SJSA1 (cell line): ENCODE data around the gene LRRC43. TPM values are rescaled to one million over a fixed set of nuclear protein-coding genes. Genes with fewer than 3 reads are reported as not detected.

Source experiments
- DNase-seq, 2 experiments: peaks; one replicate each; pipeline ENCODE4 v3.0.0-alpha.2; 2015 to 2020; ENCODE audit warnings: low spot score in 2 of 2, low read depth in 1 of 2
- H3K27ac ChIP-seq: fragments of 250-450 bp; sonication (Bioruptor Pico); 2 replicates; pipeline ENCODE4 v1.5.1; 2020; ENCODE audit warnings: mild to moderate bottlenecking, moderate library complexity
- H3K27me3 ChIP-seq: fragments of 250-450 bp; sonication (Bioruptor Pico); replicated peaks from 2 replicates; pipeline ENCODE4 v1.5.1; 2020; ENCODE audit warnings: mild to moderate bottlenecking, moderate library complexity
- H3K36me3 ChIP-seq: fragments of 250-450 bp; sonication (Bioruptor Pico); 2 replicates; pipeline ENCODE4 v1.5.1; 2020; ENCODE audit warnings: mild to moderate bottlenecking
- H3K4me1 ChIP-seq: fragments of 250-450 bp; sonication (Bioruptor Pico); replicated peaks from 2 replicates; pipeline ENCODE4 v1.6.1; 2021; ENCODE audit warnings: mild to moderate bottlenecking
- H3K4me3 ChIP-seq: fragments of 250-450 bp; sonication (Bioruptor Pico); 2 replicates; pipeline ENCODE4 v1.5.1; 2020; ENCODE audit warnings: mild to moderate bottlenecking
- H3K9me3 ChIP-seq: fragments of 250-450 bp; sonication (Bioruptor Pico); replicated peaks from 2 replicates; pipeline ENCODE4 v1.5.1; 2020; ENCODE audit warnings: mild to moderate bottlenecking
- total RNA-seq: library from RNA; depleted of rRNA; stranded (reverse); fragments of >200 nt; shearing (Covaris generic); gene quantifications from 2 replicates; pipeline ENCODE4 v1.2.3, GENCODE V29; 2014; rRNA removed

The LRRC43 gene
- total RNA-seq: not detected in 2 replicates

GRCh38 chr12:122182887-122183587 is at the start of gene LRRC43:
TSS of gene LRRC43 (plus strand) at chr12:122183123. CDS start at chr12:122183145, 22 bp downstream.
- DNase-seq: no peak
- H3K9me3 ChIP-seq: no peaks in the 10 kb centered on the region
- no peaks in the 10 kb centered on the region for H3K36me3 ChIP-seq
- H3K27me3 ChIP-seq: 0 out of 2 replicates have a peak, but pooled peaks cover 4% of the 10 kb centered on the region
- no peaks in the 10 kb centered on the region for H3K4me1 ChIP-seq
- H3K4me3 ChIP-seq: 0 out of 2 replicates have a peak within 1 kb of the TSS, but pooled peaks have one; percentile 11
- no peak within 1 kb of the TSS for H3K27ac ChIP-seq

DNA sequence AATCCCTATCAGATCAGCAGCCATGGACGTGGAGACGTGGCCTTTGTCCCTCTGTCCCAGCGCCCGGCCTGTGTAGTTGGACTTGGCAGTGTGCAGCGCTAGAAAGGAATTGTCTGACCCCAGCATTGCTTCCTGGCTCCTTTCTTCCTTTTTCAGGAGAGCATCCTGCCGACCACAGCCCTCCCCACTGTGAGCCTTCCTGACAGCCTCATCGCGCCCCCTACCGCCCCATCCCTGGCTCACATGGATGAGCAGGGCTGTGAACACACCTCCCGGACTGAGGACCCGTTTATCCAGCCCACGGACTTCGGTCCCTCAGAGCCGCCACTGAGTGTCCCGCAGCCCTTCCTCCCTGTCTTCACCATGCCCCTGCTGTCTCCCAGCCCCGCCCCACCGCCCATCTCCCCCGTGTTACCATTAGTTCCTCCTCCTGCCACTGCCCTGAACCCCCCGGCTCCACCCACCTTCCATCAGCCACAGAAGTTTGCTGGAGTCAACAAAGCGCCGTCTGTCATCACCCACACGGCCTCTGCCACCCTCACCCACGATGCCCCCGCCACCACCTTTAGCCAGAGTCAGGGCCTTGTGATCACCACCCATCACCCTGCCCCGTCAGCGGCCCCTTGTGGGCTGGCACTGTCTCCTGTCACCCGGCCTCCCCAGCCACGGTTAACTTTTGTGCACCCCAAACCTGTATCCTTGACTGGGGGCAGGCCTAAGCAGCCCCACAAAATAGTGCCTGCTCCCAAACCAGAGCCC is 49.6 kb upstream of the LRRC43 start:
- Histone ChIP-seq H3K4me1 (peaks cover 17% of the 10 kb centered on the region), H3K9me3 (no peaks in the 10 kb centered on the region), H3K36me3 (peaks cover 85% of the 10 kb centered on the region), H3K27me3 (no peaks in the 10 kb centered on the region), H3K27ac (no peak overlapping the region), H3K4me3 (no peak overlapping the region)
- no peak for DNase-seq

DNA sequence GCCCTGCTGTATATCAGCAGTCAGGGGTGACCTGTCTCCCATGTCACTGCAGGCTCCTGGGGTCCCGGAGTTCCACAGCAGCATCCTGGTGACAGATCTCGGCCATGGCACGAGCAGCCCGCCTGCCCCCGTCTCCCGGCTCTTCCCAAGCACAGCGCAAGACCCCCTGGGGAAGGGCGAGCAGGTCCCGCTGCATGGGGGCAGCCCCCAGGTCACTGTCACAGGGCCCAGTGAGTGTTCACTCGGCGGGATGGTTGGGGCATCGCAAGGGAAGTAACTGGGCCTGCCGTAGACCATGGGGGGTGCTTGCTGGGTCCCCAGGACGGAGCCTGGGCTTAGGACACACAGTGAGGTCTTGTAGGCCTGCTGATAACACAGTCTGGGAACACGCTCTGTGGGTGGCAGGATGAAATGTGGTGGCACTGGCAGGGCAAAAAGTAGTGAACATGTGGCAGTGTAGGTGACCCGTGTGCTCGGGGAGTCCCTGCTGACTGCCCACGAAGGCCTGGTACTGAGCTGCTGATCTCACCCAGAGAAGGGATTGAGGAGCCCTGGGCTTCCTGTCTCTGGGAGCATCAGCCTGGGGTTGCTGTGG is 47.4 kb upstream of the LRRC43 start:
- DNase-seq: no peak
- Histone ChIP-seq H3K27ac (no peak overlapping the region), H3K27me3 (no peaks in the 10 kb centered on the region), H3K9me3 (no peaks in the 10 kb centered on the region), H3K4me3 (no peak overlapping the region), H3K36me3 (peaks cover 78% of the 10 kb centered on the region), H3K4me1 (peaks cover 5% of the 10 kb centered on the region)

DNA sequence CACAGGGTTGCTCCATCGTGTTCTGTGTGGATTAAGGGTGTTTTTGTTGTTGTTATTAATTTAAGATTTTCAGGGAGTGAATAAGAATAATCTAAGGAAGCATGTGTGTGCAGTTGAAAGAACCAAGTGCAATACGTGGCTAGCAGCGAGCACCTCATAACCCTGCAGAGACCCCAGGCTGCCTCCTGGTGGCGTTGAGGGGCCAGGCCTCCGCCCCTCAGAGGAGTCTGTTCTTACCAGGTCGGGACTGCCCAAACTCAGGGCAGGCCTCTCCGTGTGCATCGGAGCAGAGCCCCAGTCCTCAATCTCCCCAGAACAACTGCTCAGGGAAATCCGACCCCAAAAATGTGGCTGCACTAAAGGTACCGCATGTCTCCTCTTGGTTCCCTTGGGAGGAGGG is 45.7 kb upstream of the LRRC43 start:
- Histone ChIP-seq H3K36me3 (peaks cover 78% of the 10 kb centered on the region), H3K27ac (no peak overlapping the region), H3K4me1 (no peaks in the 10 kb centered on the region), H3K9me3 (no peaks in the 10 kb centered on the region), H3K4me3 (no peak overlapping the region), H3K27me3 (no peaks in the 10 kb centered on the region)
- no peak for DNase-seq

- no peaks in the 10 kb centered on the region for H3K27me3 ChIP-seq
- no peaks in the 10 kb centered on the region for H3K4me1 ChIP-seq
- no peak overlapping the region for H3K4me3 ChIP-seq
- H3K36me3 ChIP-seq: peaks cover 78% of the 10 kb centered on the region
- no peak for DNase-seq
- no peaks in the 10 kb centered on the region for H3K9me3 ChIP-seq
- no peak overlapping the region for H3K27ac ChIP-seq
These were observed 45.2 kb upstream of the LRRC43 start for GRCh38 chr12:122137681-122138080.

DNA sequence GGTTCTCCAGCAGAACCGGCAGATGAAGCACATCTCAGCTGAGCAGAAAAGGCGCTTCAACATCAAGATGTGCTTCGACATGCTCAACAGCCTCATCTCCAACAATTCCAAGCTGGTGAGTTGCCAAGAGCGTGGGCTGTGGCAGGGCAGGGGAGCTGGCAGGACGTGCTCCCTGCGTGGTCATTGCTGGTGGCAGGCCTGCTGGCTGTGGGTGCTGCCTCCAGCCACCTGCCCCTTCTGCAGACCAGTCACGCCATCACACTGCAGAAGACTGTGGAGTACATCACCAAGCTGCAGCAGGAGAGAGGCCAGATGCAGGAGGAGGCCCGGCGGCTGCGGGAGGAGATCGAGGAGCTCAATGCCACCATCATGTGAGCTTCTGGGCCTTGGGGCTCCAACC is 44.7 kb upstream of the LRRC43 start:
- Histone ChIP-seq H3K36me3 (peaks cover 78% of the 10 kb centered on the region), H3K27me3 (no peaks in the 10 kb centered on the region), H3K27ac (no peak overlapping the region), H3K9me3 (no peaks in the 10 kb centered on the region), H3K4me3 (no peak overlapping the region), H3K4me1 (no peaks in the 10 kb centered on the region; the same call in 1 of the 2 replicates)
- DNase-seq: no peak

- H3K4me1 ChIP-seq: no peaks in the 10 kb centered on the region; the same call in 1 of the 2 replicates
- no peak overlapping the region for H3K27ac ChIP-seq
- H3K9me3 ChIP-seq: no peaks in the 10 kb centered on the region
- H3K4me3 ChIP-seq: no peak overlapping the region
- H3K36me3 ChIP-seq: peaks cover 78% of the 10 kb centered on the region
- DNase-seq: no peak
- H3K27me3 ChIP-seq: no peaks in the 10 kb centered on the region
These were observed 44.3 kb upstream of the LRRC43 start for GRCh38 chr12:122138616-122139015.

DNA sequence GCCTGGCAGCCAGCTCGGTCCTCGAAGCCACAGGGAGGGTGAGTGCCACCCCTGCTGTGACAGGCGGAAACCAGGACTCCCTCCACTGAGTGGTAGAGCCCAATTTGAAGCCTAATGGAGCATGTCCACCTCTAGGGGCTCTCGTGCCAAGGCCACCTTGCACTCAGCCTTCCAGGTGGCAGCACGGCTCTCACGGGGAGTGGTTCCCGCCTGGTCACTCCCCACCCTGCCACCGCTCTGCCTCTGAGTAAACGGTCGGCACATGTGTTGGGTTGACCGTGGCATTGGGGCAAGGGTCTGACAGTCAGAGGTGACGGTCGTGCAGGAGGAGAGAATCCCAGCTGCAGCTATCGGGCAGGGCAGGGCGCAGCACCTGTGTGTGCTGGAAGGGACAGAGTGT is 43.7 kb upstream of the LRRC43 start:
- no peak for DNase-seq
- H3K4me1 ChIP-seq: no peaks in the 10 kb centered on the region; the same call in 1 of the 2 replicates
- H3K27me3 ChIP-seq: no peaks in the 10 kb centered on the region
- H3K4me3 ChIP-seq: no peak overlapping the region
- peaks cover 76% of the 10 kb centered on the region for H3K36me3 ChIP-seq
- H3K9me3 ChIP-seq: no peaks in the 10 kb centered on the region
- no peak overlapping the region for H3K27ac ChIP-seq

- no peaks in the 10 kb centered on the region for H3K9me3 ChIP-seq
- DNase-seq: no peak
- no peak overlapping the region for H3K4me3 ChIP-seq
- H3K27me3 ChIP-seq: no peaks in the 10 kb centered on the region
- H3K27ac ChIP-seq: no peak overlapping the region
- H3K36me3 ChIP-seq: peaks cover 73% of the 10 kb centered on the region
- H3K4me1 ChIP-seq: no peaks in the 10 kb centered on the region; the same call in 1 of the 2 replicates
These were observed 43.0 kb upstream of the LRRC43 start for GRCh38 chr12:122139941-122140340.

DNA sequence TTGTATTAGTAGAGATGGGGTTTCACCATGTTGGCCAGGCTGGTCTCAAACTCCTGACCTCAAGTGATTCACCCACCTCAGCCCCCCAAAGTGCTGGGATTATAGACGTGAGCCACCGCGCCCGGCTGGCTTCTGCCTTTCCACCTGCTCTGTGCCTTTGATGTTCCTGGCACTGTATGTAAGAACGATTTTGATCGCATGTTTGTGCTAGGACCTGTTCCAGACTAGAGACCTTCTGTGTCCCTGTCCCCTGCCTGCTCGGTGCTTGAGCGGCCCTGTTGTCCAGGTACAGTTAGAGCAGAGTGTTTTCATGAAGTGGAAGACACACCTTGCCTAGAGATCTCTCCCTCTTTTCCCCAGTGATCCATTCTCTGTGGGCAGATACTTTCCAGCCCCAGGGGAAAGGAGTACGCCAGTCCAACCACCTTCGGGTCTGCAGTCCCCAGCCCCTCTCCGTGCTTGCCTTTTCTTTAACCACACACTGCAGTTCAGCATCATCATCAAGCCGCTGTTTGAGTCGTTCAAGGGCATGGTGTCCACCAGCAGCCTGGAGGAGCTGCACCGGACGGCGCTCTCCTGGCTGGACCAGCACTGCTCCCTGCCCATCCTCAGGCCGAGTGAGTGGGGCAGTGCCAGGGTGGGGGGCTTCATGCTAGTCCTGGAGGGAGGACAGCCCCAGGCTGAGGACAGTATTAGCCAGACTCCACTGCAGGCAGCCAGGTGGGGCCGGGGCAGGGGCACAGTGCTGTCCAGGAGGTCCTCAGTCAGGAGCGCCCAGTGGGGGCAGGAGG is 42.3 kb upstream of the LRRC43 start:
- Histone ChIP-seq H3K4me3 (no peak overlapping the region), H3K27me3 (no peaks in the 10 kb centered on the region), H3K9me3 (no peaks in the 10 kb centered on the region), H3K36me3 (peaks cover 66% of the 10 kb centered on the region), H3K4me1 (no peaks in the 10 kb centered on the region; the same call in 1 of the 2 replicates), H3K27ac (no peak overlapping the region)
- DNase-seq: no peak

DNA sequence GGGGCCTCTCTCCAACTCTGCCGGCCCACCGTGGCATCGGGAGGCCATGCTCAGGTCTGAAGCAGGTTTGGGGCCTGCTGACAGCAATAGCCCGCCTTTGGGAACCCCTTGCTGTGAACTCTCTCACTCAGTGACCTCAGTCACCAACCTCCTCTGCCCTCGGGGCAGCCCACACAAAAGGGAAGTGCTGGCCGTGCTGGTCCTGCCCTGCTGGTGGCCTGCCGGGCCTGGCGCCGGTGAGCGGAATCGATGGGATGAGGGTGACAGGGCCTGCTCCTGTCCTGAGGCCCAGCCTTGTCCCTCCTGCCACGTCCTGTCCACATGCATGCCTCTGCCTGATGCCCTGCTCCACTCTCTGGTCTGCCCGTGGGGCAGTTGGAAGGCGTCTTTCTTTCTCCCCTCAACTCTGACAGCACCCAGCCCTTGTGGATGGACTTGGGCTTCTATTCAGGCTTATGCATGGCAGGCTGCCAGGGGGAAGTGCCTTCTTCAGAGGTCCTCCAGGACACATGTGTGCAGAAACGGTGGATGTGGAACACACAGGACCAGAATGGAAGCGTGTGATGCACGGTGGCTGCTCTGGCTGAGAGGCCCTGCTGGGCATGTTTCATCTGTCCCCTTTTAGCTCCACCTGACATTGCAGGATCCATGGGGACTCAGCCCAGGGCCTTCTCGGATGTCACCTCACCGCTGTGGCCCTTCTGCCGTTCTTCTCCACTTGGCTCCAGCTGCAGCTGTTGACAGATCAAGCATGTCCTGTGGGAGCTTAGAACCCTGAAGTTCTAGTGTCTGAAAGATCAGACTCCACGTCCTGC is 40.8 kb upstream of the LRRC43 start:
- no peaks in the 10 kb centered on the region for H3K9me3 ChIP-seq
- DNase-seq: no peak
- no peaks in the 10 kb centered on the region; the same call in 1 of the 2 replicates for H3K4me1 ChIP-seq
- H3K36me3 ChIP-seq: peaks cover 58% of the 10 kb centered on the region
- H3K27me3 ChIP-seq: no peaks in the 10 kb centered on the region
- H3K4me3 ChIP-seq: no peak overlapping the region
- H3K27ac ChIP-seq: no peak overlapping the region

DNA sequence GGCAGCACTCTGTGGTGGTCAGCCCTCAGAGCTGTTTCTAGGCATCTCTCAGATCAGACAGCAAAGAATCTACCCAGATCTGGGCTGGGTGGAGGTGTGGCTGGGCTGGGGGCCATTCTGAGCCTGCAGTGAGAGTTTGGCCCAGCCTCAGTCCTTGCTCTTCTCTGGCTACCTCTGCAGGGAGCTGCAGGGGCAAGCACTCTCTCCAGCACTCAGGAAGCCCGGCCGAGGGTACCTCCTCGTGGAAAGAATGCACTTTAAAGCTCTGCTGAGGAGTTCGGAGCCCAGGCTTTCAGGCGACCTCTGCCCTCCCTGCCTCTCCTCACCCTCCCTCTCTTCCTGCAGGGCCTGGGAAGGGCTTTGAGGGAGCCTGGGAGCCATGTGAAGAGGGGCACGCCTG is 40.1 kb upstream of the LRRC43 start:
- no peaks in the 10 kb centered on the region for H3K9me3 ChIP-seq
- H3K4me1 ChIP-seq: no peaks in the 10 kb centered on the region; the same call in 1 of the 2 replicates
- peaks cover 54% of the 10 kb centered on the region for H3K36me3 ChIP-seq
- no peak overlapping the region for H3K27ac ChIP-seq
- DNase-seq: no peak
- no peak overlapping the region for H3K4me3 ChIP-seq
- H3K27me3 ChIP-seq: no peaks in the 10 kb centered on the region

DNA sequence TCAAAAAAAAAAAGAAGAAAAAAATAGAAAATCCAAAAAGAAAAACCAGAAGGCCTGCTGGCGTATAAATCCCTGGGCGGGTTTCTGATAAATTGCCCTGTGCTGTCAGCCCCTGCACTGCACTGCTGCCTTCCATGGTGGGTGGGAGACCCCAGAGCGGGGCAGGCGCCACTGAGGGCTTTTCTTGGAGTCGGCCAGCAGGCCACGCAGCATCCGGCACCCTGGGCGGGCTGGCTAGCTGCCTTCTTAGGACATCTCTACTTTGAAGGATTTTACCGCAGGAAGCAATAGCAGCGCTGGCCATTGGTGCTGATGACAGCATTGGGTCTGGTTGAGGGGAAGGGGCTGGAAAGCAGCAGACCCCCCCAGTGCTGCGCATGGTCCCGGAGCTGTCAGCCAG is 38.0 kb upstream of the LRRC43 start:
- Histone ChIP-seq H3K4me3 (no peak overlapping the region), H3K4me1 (no peaks in the 10 kb centered on the region; the same call in 1 of the 2 replicates), H3K27me3 (no peaks in the 10 kb centered on the region), H3K36me3 (peaks cover 40% of the 10 kb centered on the region), H3K9me3 (no peaks in the 10 kb centered on the region), H3K27ac (no peak overlapping the region)
- no peak for DNase-seq
